HG02870 (cell line): ENCODE measurements around the gene TAS2R38.
"Not testable (repeated sequence)": the region's sequence is repeated elsewhere in the genome, so short reads cannot be mapped to it uniquely, and the experiment has no call there.

ENCODE experiments used
- ATAC-seq: cut with Tn5 transposase; IDR thresholded peaks from one replicate; pipeline ENCODE4 v1.9.1; 2021; ENCODE audit warnings: mild to moderate bottlenecking, moderate library complexity; ENCODE audit not compliant: unreplicated experiment

TAS2R38 gene

DNA sequence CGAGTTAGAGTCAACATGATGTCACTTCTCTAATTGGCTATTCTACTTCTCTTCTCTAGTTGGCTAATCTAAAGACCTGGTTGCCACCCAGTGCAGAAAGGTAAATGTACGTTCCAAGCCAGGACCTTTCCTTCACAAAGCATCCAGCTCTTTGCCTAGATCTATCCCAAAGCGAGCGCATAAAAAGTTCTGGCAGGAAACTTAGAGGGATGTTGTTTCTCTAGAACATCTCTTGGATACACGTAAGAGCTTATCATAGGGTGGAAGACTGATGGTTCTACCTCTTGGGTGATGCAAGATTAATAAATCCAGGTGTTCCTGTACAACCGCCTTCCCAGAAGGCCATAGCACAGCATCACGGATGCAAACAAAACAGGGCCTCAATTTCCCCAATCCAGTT is at the start of gene TAS2R38:
Gene TAS2R38, minus strand, starts transcription at position 101 of the 400 bp plus-strand sequence. Its CDS starts 84 bp downstream, at position 17.
- ATAC-seq: no peak

DNA sequence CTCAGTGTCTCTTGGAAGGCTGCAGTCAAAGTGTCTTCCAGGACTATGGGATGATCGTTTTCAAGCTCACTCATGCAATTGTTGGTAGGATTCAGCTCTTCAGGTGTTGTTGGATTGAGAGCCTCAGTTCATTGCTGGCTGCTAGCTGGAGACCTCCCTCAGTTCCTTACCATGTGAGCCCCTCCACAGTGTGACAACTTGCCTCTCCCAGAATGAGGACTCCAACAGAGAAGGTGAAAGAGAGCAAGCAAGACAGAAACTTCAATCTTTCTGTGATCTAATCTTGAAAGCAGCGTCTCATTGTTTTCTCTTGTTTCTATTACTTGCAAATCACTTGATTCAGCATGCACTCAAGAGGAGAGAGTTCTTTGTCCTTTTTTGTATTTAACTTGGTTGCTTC is 44.6 kb upstream of the TAS2R38 start:
- ATAC-seq: no peak

DNA sequence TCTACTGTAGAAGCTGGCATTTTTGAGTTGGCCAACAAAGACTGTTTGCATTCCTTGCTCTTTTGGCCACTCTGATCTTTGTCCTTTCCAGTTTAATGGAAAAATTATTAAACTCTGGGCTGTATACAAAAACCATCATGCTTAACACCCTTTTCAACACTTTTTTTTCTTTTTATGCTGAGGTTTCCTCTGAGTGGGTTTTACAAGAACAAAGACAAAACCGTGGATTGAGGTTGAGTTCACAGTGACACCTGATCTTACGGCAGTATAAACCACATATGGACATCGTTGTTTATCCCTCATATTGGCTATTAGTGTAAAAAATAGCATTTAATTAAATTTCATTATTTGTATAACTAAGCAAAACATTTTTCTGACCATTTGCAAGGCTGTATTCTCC is 43.9 kb upstream of the TAS2R38 start:
- ATAC-seq: no peak

DNA sequence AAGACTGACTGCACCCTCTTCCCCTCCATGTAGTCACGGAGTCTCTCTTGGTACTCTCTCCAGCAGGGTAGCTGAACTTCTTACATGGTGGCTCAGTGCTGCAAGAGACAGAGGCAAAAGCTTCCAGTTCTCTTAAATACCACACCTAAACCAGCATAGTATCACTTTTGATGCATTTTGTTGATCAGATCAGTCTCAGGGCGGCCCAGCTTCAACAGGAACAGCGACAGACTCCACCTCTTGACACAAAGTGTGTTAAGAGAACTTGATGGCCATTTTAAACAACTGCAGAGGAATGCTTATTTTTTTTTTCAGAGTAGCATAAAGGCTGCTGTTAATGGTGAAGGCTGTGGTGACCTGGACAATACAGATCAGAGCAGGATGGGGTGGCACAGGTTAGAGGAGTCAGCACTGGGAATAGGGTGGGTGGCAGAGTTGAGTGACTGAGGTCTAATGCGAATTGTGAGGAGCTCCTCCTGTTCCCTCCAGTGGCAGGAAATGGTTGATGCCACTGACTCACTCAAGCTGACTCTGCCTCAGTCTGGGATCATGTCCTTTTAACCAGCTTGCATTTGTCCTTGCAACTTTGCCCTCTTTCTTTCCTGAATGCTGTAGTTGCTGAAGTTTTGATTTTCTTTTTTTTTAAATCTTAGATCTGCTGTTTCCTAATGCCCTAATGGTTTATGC is 39.4 kb upstream of the TAS2R38 start:
- no peak for ATAC-seq

DNA sequence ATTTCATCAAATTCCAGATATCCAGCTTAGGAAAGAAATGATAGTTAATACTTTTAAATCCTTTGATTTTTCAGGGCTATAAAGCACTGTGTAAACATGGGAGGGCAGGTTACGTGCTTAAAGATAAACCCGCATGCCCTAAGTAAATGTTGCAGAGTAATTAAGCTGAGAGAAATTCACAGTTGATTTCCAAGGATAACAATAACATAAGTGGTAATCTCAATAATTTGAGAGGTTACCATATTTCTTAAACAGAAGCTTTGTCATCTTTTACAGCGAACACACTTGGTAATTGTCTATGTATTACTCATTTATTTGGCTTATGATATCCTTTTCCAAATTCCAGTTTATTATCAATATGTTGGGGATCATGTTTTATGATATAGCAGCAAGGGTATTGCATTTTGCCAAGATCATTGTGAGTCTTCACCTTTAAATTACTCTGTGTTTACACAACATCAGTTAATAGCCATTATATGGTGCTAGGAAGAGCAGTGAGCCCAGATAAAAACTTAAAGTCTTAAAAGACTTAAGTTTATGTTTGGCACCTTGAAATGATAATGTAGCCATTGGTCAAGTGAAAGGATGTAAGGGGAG is 37.5 kb upstream of the TAS2R38 start:
- ATAC-seq: no peak

DNA sequence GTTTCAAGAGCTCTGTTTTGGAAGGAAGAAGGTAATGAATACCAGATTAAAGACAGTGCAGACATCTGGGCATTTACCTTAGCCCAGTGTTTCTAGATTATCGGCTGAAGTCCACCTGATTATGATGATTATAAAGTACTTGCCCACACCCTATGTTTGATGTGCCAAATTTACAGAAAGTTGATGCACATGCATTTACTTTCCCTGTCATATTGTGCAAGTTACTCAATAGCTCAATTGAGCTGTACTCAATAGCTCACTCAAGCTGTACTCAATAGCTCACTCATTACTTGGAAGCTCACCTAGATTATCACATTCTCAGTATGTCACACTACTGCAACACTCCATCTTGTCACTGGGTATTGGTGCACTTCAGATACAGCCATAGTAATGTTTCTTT is 35.6 kb upstream of the TAS2R38 start:
- ATAC-seq: no peak

DNA sequence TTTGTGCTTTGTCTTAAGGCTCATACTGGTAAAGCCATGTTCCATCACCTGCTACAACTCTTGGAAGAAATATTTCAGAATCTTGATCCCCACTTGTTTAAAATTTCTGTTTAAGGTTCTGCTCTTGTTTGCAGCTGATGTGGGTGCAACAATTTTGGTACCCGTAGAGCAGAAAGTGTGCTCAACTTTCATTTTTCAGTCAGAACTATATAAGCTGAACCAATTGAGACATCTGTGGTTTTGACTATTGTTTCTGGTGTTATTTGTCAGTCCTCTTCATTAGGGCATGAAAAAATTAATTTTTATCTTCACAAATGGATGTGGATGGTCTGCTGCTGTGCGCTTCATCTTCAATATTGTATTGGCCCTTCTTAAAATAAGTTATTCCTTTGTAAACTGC is 33.0 kb upstream of the TAS2R38 start:
- ATAC-seq: no peak

DNA sequence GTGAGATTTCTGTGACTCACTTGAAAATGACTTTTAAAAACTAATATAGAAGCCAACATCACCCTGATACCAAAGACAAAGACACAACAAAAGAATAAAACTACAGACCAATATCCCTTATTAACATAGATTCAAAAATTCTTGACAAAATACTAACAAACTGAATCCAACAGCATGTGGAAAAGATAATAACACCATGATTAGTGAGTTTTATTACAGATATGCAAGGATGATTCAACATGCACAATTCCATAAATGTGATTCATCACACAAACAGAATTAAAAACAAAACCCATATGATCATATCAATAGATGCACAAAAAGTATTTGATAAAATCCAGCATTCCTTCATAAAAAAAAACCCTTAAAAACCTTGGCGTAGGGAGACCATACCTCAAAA is 28.6 kb upstream of the TAS2R38 start:
- no peak for ATAC-seq

DNA sequence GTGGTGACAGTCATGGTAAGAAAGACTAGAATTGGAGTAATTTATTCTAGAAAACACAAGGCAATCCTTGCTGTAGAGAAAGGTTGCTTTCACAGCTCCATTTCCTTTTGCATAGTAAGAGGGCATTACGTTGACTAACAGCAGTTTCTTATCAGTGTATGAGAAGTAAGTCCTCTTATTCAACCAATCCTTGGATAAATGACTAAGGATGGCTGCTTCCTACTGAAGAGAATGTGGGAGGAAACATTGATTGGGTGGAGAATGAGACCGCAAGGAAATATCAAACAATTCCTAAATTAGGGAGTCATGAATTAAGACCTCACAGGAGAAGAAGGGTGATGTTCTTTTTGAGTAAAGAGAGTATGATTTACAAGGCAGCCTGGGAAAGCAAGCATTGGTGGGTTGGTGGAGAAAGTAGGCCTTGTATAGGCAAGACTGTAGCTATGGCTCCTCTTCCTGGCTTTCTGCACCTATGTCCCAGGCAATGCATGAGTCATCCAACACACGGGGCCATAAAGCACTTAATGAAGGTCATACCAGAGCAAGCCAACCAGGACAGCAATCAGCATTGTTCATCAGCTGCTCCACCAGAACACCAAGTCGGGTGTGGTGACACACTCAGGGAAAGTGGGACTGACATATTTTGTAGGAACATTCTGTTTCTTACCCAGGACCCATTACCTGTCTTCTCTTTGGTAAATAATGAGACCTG is 27.7 kb upstream of the TAS2R38 start:
- ATAC-seq: no peak

DNA sequence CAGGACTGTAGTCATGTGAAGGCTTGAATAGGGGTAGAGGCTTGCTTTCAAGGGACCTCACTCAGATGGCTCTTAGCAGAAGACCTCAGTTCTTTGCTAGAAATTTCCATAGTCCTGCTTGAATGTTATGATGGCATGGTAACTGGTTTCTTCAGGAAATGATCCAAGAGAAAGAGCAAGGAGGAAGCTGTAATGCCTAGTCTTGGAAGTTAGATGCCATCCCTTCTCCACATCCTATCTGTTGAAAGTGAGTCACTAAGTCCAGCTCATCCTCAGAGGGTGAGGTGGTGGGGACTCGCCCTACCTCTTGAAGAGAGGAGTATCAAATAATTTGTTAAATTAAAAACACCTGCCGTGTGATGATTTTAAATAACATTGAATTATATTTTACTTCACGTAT is 26.7 kb upstream of the TAS2R38 start:
- ATAC-seq: no peak

DNA sequence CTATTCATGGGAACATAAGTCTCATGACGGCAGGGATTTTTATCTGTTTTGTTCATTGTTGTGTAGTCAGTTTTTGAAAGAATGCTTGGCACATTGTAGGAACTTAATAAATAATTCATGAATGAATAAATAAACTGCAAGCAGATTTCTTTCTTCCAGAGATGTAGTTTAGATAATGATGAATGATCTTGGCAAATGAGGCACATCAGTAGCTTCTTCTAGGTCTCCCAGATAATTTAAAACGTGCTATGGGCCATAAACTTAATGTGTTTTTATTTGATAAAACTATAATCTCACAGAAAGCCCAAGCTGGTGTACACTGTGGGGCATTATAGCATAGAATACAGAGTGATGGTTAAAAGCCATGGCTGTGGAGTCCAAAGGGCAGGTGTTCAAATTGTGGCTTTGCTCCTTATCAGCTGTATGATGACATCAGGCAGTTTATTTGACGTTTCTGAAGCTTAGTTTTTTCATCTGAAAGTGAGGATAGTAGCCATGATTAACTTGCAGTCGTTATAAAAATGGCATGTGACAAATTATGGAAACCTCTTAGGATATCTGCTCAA is 25.6 kb upstream of the TAS2R38 start:
- ATAC-seq: no peak

DNA sequence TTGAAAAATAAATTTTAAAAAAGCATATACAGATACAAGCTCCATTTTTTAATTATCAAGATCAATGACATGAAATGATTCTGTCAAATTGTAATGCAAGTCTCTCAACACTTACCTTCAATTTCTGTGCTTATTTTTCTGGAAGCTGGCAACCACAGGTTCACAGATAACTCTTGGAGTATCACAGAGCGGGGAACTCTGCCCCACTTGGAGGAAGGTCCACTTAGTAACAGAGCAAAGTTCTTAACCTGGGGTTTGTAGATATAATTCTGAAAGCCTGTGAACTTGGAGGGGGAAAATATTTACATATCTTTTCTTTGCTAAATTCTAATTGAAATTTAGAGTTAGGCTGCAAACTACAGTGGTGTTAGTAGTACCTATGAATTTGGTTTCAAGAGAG is 19.8 kb upstream of the TAS2R38 start:
- no peak for ATAC-seq

DNA sequence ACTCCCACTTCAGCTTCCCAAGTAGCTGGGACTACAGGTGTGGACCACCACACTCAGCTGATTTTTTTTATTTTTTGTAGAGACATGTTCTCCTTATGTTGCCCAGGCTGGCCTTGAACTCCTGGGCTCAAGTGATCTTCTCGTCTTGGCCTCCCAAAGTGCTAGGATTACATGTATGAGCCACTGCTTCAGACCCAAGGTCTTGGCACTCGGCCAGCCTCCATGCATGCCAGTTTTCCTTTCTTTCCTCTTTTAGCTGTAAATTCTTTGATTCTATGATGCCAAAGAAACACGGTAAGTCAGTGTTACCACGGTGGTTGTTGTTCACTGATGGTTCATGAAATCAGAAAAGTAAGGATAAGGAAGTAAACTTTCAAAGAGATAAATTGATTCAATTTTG is 19.1 kb upstream of the TAS2R38 start:
- no peak for ATAC-seq

DNA sequence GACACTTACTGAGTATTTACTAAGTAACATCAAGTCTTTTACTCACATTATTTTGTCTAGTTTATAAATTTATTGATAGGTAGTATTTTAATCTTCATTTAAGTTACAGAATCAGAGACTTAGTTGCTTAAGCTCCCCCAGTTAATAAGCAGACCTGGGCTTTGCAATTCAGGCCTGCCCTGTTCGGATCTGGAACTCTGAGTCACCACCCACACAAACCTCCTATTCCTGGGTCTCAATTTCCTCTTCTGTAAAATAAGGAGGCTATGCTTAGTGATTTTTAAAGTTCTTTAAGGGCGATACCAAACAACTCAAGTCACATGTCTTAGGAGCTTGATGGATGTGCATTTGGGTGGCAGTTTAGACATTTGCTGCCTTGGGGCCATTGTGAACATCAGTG is 18.6 kb upstream of the TAS2R38 start:
- no peak for ATAC-seq

DNA sequence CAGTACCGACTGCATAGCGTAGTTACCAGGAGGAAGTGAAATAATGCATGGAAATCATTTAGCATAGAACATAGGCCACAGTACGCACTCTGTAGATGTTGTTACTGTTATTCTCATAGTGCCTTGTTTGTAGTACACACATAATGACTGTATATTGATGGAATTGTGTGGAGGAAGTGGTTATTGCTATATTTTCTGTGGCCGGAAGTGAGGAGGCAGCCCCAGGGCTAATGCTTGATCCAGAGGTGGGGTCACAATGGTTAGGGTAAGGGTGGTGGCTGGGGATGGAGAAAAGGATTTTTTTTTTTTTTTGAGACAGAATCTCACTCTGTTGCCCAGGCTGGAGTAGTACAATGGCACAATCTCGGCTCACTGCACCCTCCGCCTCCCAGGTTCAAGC is 17.6 kb upstream of the TAS2R38 start:
- ATAC-seq: no peak

DNA sequence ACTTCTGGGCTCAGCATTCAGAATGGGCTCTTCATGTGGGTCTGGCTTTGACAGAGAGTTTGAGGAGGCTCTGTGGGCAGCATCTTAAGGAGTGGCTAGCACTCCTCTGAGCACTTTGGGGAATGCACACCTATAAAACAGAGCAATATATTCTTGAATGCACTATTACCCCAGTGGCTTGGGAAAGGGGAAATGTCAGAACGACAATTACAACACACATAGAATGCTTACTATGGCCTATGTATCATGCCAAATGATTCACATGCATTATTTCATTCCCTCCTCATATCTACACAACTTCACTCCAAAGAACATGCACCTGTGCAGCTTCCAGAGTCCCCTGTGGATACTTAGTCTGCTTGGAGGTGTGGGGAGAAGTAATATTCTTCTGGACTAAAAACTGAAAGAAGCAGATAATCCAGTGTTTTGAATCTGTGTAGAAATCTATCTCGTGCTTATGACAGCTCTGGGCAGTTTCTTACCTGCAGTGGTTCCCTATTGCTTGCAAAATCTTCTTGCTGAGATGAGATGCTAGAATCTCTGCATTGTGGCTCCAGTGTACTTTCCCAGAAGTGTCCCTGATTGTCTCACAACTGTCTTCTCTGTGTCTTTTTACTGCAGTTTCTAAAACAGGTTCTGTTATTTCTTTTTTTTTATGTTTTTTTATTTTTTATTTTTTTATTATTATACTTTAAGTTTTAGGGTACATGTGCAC is 16.6 kb upstream of the TAS2R38 start:
- ATAC-seq: no peak

DNA sequence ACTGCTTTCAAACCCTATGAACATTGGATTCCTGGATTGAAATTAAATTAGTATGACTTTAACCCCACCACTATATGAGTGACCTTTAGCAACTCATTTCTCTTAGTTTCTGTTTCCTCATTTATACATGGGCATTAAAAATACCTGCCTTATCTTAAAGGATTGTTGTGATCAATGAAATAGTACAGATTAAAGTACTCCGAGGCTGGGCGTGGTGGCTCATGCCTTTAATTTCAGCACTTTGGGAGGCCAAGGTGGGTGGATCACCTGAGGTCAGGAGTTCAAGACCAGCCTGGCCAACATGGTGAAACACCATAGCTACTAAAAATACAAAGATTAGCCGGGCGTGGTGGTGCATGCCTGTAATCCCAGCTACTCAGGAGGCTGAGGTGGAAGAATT is 14.2 kb upstream of the TAS2R38 start:
- not testable (repeated sequence) for ATAC-seq

DNA sequence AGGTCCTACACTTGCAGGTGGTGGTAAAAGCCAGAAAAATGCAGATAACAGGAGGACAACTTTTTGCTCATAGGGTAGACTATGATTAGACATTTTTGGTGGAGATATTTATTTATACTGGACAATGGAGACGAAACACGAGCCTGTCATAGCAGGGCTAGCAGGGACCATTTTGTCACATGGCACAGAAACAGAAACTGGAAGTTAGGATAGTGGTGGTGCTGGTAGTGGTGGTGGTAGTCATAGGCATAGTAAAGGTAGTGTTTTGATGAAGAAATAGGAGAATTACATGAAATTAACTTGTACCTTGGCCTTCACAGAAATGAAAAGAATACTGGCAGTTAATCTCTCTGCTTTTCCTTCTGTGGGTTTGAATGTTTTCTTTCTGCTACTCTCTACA is 13.3 kb upstream of the TAS2R38 start:
- no peak for ATAC-seq

DNA sequence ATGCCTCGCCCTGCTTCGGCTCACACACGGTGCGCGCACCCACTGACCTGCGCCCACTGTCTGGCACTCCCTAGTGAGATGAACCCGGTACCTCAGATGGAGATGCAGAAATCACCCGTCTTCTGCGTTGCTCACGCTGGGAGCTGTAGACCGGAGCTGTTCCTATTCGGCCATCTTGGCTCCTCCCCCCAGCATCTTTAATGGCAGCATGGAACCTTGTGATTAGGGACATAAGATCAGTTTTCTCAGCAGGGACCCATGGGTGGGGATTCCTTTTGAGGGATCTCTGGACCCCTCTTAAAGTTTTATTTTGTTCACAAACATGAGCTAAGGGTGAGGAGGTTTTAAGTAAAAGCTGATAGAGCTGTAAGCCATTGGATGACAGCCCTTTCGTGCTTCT is 12.4 kb upstream of the TAS2R38 start:
- not testable (repeated sequence) for ATAC-seq

DNA sequence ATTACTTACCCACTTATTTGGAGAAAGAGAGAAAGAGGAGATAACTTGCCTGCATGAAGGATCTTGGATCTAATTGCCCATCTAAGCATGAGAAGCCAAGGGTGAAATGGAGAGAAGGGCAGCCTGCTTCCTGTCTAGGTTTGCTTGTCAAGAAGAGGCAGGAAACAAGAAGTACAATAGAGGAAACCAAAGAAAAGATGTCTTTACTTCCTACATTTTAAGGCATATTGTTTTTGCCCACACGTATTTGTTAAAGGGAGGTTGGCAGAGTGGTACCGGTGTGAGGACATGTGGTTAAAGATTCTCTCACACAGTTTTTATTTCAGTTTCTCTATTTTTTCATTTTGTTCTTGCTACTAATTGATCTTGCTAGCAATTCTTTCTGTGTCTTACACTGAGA is 6.0 kb upstream of the TAS2R38 start:
- no peak for ATAC-seq

DNA sequence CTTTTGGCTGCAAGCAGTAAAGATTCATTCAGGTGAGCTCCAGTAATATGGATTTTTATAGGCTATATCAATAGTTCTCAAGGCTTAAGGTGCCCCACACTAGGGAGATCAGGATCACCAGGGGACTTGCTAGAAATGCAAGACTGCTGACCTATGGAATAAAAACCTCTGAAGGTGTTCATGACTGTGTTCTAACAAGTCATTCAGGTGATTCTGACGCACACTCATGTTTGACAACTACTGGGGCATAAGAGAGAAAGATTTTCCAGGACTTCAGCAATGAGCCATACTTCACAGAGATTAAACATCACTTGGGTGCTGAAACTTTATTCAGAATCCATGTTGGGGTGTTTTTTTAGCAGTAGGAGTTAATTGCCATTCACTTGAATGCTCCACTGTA is 4.8 kb upstream of the TAS2R38 start:
- no peak for ATAC-seq
